ENCODE results near the gene PARVA. TPM values are rescaled to one million over a fixed set of nuclear protein-coding genes. Genes with fewer than 3 reads are reported as not detected.
A peak's percentile ranks its signal among the peaks of the same experiment; 100 is the strongest.

PARVA gene
- total RNA-seq, 1 experiment from 2014 or later: 18.1 TPM

- WGBS (ENCODE audit: extremely low coverage, insufficient read length, low lambda C conversion rate): no CpG with 5 or more reads among the region's 3 CpGs
- H3K4me2 ChIP-seq (ENCODE audit: insufficient read depth, insufficient read length, low read length): no peak overlapping the region
- H3K27ac Mint-ChIP-seq: 0 out of 7 replicates have a peak overlapping the region, but pooled peaks of 1 of the 3 experiments have one; percentile 18
- no peak overlapping the region for H4K91ac ChIP-seq (ENCODE audit: insufficient read length, low read depth, low read length)
- H3K9me3 Mint-ChIP-seq: no peaks in the 10 kb centered on the region
- no peak overlapping the region for H4K5ac ChIP-seq (ENCODE audit: insufficient read length, low read depth, low read length)
- no peak overlapping the region for H3K18ac ChIP-seq (ENCODE audit: insufficient read length, low read depth, low read length)
- no peak for TF ChIP-seq CTCF (conservative IDR thresholded peaks at IDR 0.05)
- H3K4ac ChIP-seq (ENCODE audit: low read depth, low read length): no peak overlapping the region
- no peak overlapping the region for H3K14ac ChIP-seq (ENCODE audit: insufficient read depth, low read length)
- no peaks in the 10 kb centered on the region for H3K79me2 ChIP-seq (ENCODE audit: insufficient read depth, low read length)
- peaks cover 17% of the 10 kb centered on the region in 2 experiments for H3K4me1 Mint-ChIP-seq
- H2BK5ac ChIP-seq (ENCODE audit: insufficient read length, low read length): no peak overlapping the region
- H2BK20ac ChIP-seq (ENCODE audit: low read depth, low read length, poor library complexity, severe bottlenecking): no peak overlapping the region
- H3K4me1 ChIP-seq (ENCODE audit: insufficient read depth, low read length): 0 out of 2 replicates have a peak, but pooled peaks cover 2% of the 10 kb centered on the region
- no peaks in the 10 kb centered on the region for H3K27me3 Mint-ChIP-seq (ENCODE audit: low read depth)
- no peaks in the 10 kb centered on the region for H3K9me3 ChIP-seq (ENCODE audit: control insufficient read depth, low read depth, low read length)
- H2BK12ac ChIP-seq (ENCODE audit: insufficient read length, low read depth, low read length): no peak overlapping the region
- H3K36me3 Mint-ChIP-seq (ENCODE audit: insufficient read depth in 1 of 3, low read depth in 3 of 3): no peaks in the 10 kb centered on the region; a peak in 1 of 7 replicates
- no peak for DNase-seq
- H3K79me1 ChIP-seq (ENCODE audit: insufficient read depth, low read depth, low read length, poor library complexity, severe bottlenecking): no peaks in the 10 kb centered on the region
- no peak overlapping the region for H3K27ac ChIP-seq (ENCODE audit: insufficient read length, low read depth, low read length)
- no peaks in the 10 kb centered on the region for H4K20me1 ChIP-seq (ENCODE audit: control insufficient read depth, insufficient read depth, insufficient read length)
- H3K9ac ChIP-seq (ENCODE audit: extremely low read depth, insufficient read length, low read length): no peak overlapping the region
- H2AFZ ChIP-seq (ENCODE audit: low read length): no peak overlapping the region
- H3K23me2 ChIP-seq (ENCODE audit: insufficient read length, low read depth, low read length, poor library complexity, severe bottlenecking): no peaks in the 10 kb centered on the region
- no peak overlapping the region for H4K8ac ChIP-seq (replicated peaks; ENCODE audit: insufficient read length, low read depth, low read length)
- no peak overlapping the region for H3K4me3 Mint-ChIP-seq
- no peak overlapping the region for H2BK120ac ChIP-seq (ENCODE audit: low read depth, low read length, poor library complexity, severe bottlenecking)
- no peak overlapping the region for H2BK15ac ChIP-seq (ENCODE audit: low read depth, low read length)
- H2AK5ac ChIP-seq (ENCODE audit: insufficient read length, low read length): no peak overlapping the region
- no peak overlapping the region for H3K56ac ChIP-seq (ENCODE audit: insufficient read length, low read depth, low read length)
- H3K27me3 ChIP-seq (ENCODE audit: insufficient read depth, low read length): no peaks in the 10 kb centered on the region
- H3T11ph ChIP-seq (ENCODE audit: low read length): no peak overlapping the region
- no peak overlapping the region for H3K23ac ChIP-seq (ENCODE audit: insufficient read length, low read depth, low read length)
Observed at GRCh38 chr11:12449961-12450715, 72.8 kb downstream of the PARVA start.
